Vagina (tissue), 2 donors: ENCODE data around the gene CERKL.

Experiments
- POLR2A ChIP-seq, 2 donors: fragments of 450-650 bp; IDR thresholded peaks; one replicate each; pipeline ENCODE4 v1.6.1; 2017; ENCODE audit warnings: antibody characterized with exemption in 2 of 2, mild to moderate bottlenecking in 2 of 2, moderate library complexity in 2 of 2
- TF ChIP-seq, protein P1 (sequence below), 3 experiments: fragments of 450-650 bp in 2 of 3; fragments of 200-600 bp in 1 of 3; sonication (generic) in 1 of 3; IDR thresholded peaks; one replicate each; pipeline ENCODE4 v1.5.1; 2017 to 2019; ENCODE audit warnings: antibody characterized with exemption in 3 of 3, mild to moderate bottlenecking in 2 of 3, moderate library complexity in 2 of 3

DNA sequence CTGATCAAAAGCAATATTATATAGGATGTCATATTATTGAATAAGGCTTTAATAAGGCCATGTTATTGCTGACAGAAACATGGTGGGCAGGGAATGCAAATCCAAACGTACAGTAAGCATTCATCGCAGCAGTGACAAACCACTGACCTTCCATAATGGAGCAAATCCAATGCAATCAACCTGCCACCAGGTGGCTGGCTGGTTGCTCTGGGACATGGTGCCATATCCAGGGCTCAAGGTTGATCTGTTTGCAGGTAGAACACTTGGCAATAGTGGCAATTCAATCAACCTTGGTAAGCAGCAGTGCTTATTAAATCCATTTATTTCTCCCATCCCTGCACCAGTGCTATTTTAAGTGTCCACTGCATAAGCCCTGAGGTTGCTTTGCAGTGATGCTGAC lies 75.4 kb downstream of the CERKL start:
- TF ChIP-seq, protein P1, sequence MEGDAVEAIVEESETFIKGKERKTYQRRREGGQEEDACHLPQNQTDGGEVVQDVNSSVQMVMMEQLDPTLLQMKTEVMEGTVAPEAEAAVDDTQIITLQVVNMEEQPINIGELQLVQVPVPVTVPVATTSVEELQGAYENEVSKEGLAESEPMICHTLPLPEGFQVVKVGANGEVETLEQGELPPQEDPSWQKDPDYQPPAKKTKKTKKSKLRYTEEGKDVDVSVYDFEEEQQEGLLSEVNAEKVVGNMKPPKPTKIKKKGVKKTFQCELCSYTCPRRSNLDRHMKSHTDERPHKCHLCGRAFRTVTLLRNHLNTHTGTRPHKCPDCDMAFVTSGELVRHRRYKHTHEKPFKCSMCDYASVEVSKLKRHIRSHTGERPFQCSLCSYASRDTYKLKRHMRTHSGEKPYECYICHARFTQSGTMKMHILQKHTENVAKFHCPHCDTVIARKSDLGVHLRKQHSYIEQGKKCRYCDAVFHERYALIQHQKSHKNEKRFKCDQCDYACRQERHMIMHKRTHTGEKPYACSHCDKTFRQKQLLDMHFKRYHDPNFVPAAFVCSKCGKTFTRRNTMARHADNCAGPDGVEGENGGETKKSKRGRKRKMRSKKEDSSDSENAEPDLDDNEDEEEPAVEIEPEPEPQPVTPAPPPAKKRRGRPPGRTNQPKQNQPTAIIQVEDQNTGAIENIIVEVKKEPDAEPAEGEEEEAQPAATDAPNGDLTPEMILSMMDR (IDR thresholded peaks at IDR 0.05), result no peak
- no peak for TF ChIP-seq POLR2A (IDR thresholded peaks at IDR 0.05)
